Gastroesophageal sphincter (tissue), 4 donors: ENCODE measurements around the gene MIEN1. TPM values are rescaled to one million over a fixed set of nuclear protein-coding genes. Genes with fewer than 3 reads are reported as not detected.

Source experiments
- ATAC-seq: fragments of 150-250 bp; one replicate; pipeline ENCODE4 v1.9.1; 2016; ENCODE audit warnings: mild to moderate bottlenecking, moderate library complexity
- H3K27ac ChIP-seq, 4 donors: fragments of 200-600 bp; sonication (generic) in 3 of 4; 1 replicate in 3 of 4; 2 replicates in 1 of 4; pipeline ENCODE4 v1.5.1; 2016 to 2019
- H3K27me3 ChIP-seq: fragments of 200-600 bp; sonication (generic); one replicate; pipeline ENCODE4 v1.5.1; 2019
- H3K36me3 ChIP-seq, 2 donors: fragments of 200-600 bp; sonication (generic); one replicate each; pipeline ENCODE4 v1.5.1; 2019; ENCODE audit warnings: control low read depth in 1 of 2
- H3K4me1 ChIP-seq, 3 donors: fragments of 200-600 bp; sonication (generic); 1 replicate in 2 of 3; 2 replicates in 1 of 3; pipeline ENCODE4 v1.5.1; 2016 to 2019; ENCODE audit warnings: control low read depth in 2 of 3
- H3K4me3 ChIP-seq, 2 donors: fragments of 200-600 bp; sonication (generic); one replicate each; pipeline ENCODE4 v1.5.1; 2019; ENCODE audit warnings: mild to moderate bottlenecking in 1 of 2, moderate library complexity in 1 of 2
- H3K9me3 ChIP-seq, 3 donors: fragments of 200-600 bp; sonication (generic); one replicate each; pipeline ENCODE4 v1.5.1; 2017 to 2019; ENCODE audit warnings: control low read depth in 2 of 3
- CTCF ChIP-seq, 4 experiments: fragments of 200-600 bp in 2 of 4; fragments of 450-650 bp in 2 of 4; sonication (generic) in 1 of 4; IDR thresholded peaks; one replicate each; pipeline ENCODE4 v1.5.1; 2017 to 2019; ENCODE audit warnings: antibody characterized with exemption in 4 of 4, mild to moderate bottlenecking in 2 of 4, moderate library complexity in 2 of 4
- EP300 ChIP-seq: sonication (generic); formaldehyde crosslinking; IDR thresholded peaks from one replicate; pipeline ENCODE4 v1.6.1; 2017; ENCODE audit warnings: antibody characterized with exemption, mild to moderate bottlenecking
- POLR2A ChIP-seq, 2 donors: fragments of 450-650 bp; IDR thresholded peaks; one replicate each; pipeline ENCODE4 v1.6.1; 2017; ENCODE audit warnings: antibody characterized with exemption in 2 of 2, mild to moderate bottlenecking in 2 of 2, moderate library complexity in 1 of 2
- POLR2AphosphoS5 ChIP-seq: sonication (generic); formaldehyde crosslinking; IDR thresholded peaks from one replicate; pipeline ENCODE4 v1.6.1; 2017; ENCODE audit warnings: antibody characterized with exemption
- WGBS, 2 donors: methylation state at CpG; one replicate each; pipeline ENCODE4 v1.1.5; 2018; ENCODE audit warnings: low coverage in 1 of 2; 5-methylcytosine and 5-hydroxymethylcytosine counted together
- total RNA-seq, 4 donors: library from RNA; depleted of rRNA; stranded (reverse); fragments of >200 nt; gene quantifications; one replicate each; pipeline ENCODE4 v1.1.0, GENCODE V29; 2016

Gene MIEN1
- total RNA-seq, 4 donors from 2014 or later: 39.4 to 72.4 (median 45.2) TPM

GRCh38 chr17:39739885-39740356 lies 9.6 kb upstream of the MIEN1 start:
- Histone ChIP-seq H3K27me3 (peaks cover 95% of the 10 kb centered on the region), H3K9me3 (no peaks in the 10 kb centered on the region), H3K27ac (no peak overlapping the region), H3K36me3 (no peaks in the 10 kb centered on the region), H3K4me1 (peaks cover 0 to 34% (median 23%) of the 10 kb centered on the region in 3 donors), H3K4me3 (peak overlapping the region in 1 of 2 donors; percentile 37)
- WGBS, 2 donors: 20 to 43% methylated on average over 2 to 4 of the region's 9 CpGs
- TF ChIP-seq EP300 (no peak), CTCF (IDR thresholded peaks at IDR 0.05) (no peak), POLR2AphosphoS5 (no peak), POLR2A (IDR thresholded peaks at IDR 0.05) (no peak)
- no peak for ATAC-seq

- 0 to 14% methylated on average over 1 of the region's 32 CpGs for WGBS, 2 donors
- H3K27ac ChIP-seq: no peak overlapping the region
- peaks cover 0 to 34% (median 23%) of the 10 kb centered on the region in 3 donors for H3K4me1 ChIP-seq
- peaks cover 88% of the 10 kb centered on the region for H3K27me3 ChIP-seq
- TF ChIP-seq POLR2A (IDR thresholded peaks at IDR 0.05) (no peak), CTCF (IDR thresholded peaks at IDR 0.05) (no peak), POLR2AphosphoS5 (no peak), EP300 (no peak)
- peak overlapping the region in 1 of 2 donors; percentile 37 for H3K4me3 ChIP-seq
- H3K9me3 ChIP-seq: no peaks in the 10 kb centered on the region
- no peaks in the 10 kb centered on the region for H3K36me3 ChIP-seq
- peak; percentile 23 for ATAC-seq
Observed at GRCh38 chr17:39738983-39739884, 8.9 kb upstream of the MIEN1 start.

DNA sequence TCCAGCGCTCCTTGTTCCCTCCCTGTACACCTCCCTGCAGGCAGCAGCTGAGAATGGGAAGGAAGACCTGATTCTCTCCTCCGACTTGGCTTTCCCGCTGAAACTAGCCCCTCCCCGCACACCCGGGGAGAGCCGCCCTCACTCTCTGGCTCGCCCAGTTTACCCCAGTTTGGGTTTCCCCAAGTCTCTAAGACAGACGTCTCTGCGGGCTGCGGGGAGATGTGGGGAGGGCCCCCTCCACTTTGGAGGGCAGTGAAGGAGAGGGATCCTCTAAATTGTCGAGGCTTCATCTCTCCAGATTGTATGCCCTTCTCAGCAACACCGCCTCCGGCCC lies 8.2 kb upstream of the MIEN1 start:
- WGBS, 2 donors: 0% methylated on average over 2 of the region's 13 CpGs; no CpG with 5 or more reads in 1 of the 2 donors
- TF ChIP-seq CTCF (IDR thresholded peaks at IDR 0.05) (no peak), EP300 (no peak), POLR2AphosphoS5 (no peak), POLR2A (IDR thresholded peaks at IDR 0.05) (no peak)
- no peaks in the 10 kb centered on the region for H3K9me3 ChIP-seq
- H3K4me3 ChIP-seq: peak overlapping the region in 1 of 2 donors; percentile 37
- peaks cover 0 to 34% (median 23%) of the 10 kb centered on the region in 3 donors for H3K4me1 ChIP-seq
- no peaks in the 10 kb centered on the region for H3K36me3 ChIP-seq
- ATAC-seq: no peak
- no peak overlapping the region for H3K27ac ChIP-seq
- peaks cover 81% of the 10 kb centered on the region for H3K27me3 ChIP-seq

- Histone ChIP-seq H3K36me3 (no peaks in the 10 kb centered on the region), H3K9me3 (no peaks in the 10 kb centered on the region), H3K27me3 (peaks cover 76% of the 10 kb centered on the region), H3K27ac (no peak within 1 kb of the TSS), H3K4me3 (peak within 1 kb of the TSS in 1 of 2 donors; percentile 37), H3K4me1 (peaks cover 0 to 34% (median 23%) of the 10 kb centered on the region in 3 donors)
- no peak for ATAC-seq
- no peak for TF ChIP-seq POLR2AphosphoS5
- no peak for TF ChIP-seq CTCF (IDR thresholded peaks at IDR 0.05)
- TF ChIP-seq EP300: no peak
- TF ChIP-seq POLR2A (IDR thresholded peaks at IDR 0.05): no peak
- 7% methylated on average over 3 of the region's 34 CpGs; no CpG with 5 or more reads in 1 of the 2 donors for WGBS, 2 donors
Observed at GRCh38 chr17:39737760-39738567, 7.6 kb upstream of the MIEN1 start, which contains the start of gene GRB7. Gene GRB7, plus strand, starts transcription at chr17:39737938. Its CDS starts 4,364 bp downstream, at chr17:39742302.
